ENCODE measurements around the gene DCAF11.
"Not testable (repeated sequence)": the region's sequence is repeated elsewhere in the genome, so short reads cannot be mapped to it uniquely, and the experiment has no call there.

Gene DCAF11

GRCh38 chr14:24093901-24094840, 20.4 kb upstream of the DCAF11 start, which contains the start of gene PCK2:
Gene PCK2, plus strand, starts transcription at chr14:24094311. Its CDS starts 95 bp downstream, at chr14:24094406.
- peak; percentile 88 for DNase-seq
- in situ Hi-C loops (cut with HindIII; ENCODE audit: low pct_ligation_motif_present, low pct_unique_long_range_greater_than_20kb, low sequenced_read_pairs) = no loop called here

- DNase-seq = no peak
- in situ Hi-C loops (cut with HindIII; ENCODE audit: low pct_ligation_motif_present, low pct_unique_long_range_greater_than_20kb, low sequenced_read_pairs) = no loop called here
These were observed 19.7 kb upstream of the DCAF11 start for GRCh38 chr14:24094841-24095270.

DNA sequence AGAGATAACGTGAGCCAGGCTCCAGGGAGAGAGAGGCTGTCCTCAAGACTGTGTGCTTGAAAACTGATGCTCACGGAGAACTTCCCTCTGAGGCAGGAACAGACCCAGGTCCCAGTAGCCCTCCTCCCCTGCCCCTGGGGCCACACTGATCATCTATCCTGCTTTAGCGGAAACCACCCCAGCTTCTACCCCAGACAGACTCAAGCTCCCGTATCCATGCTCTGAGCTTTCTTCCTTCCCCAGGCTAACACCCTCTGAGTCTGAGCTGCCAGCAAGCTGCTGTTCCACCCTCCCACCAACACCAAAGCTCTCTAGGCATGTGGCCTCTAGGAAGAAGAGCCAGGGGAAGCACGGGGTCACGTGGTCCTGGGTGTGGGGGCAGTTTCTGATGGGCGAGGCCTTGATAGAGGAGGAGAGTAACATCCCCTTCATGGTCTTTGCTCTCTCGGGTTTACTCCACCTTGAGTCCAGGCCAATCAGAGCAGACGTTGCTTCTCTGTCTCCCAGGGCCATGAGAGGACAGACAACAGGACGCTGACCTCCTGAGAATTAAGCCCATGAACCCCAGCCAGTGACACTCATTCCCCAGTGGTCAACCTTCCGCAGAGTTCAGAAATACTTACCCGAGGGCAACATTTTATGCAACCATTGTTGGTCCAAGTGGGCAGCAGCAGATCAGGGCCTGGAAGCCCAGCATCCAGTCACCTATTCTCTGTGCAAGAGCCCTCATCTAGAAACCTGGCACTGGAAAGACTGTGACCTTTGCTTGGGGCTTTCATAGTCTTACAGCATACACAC, 19.1 kb upstream of the DCAF11 start:
- no peak for DNase-seq
- in situ Hi-C loops (cut with HindIII; ENCODE audit: low pct_ligation_motif_present, low pct_unique_long_range_greater_than_20kb, low sequenced_read_pairs) = no loop called here

- in situ Hi-C loops (cut with HindIII; ENCODE audit: low pct_ligation_motif_present, low pct_unique_long_range_greater_than_20kb, low sequenced_read_pairs) = no loop called here
- no peak for DNase-seq
These were observed 17.9 kb upstream of the DCAF11 start for GRCh38 chr14:24096545-24097181.

DNA sequence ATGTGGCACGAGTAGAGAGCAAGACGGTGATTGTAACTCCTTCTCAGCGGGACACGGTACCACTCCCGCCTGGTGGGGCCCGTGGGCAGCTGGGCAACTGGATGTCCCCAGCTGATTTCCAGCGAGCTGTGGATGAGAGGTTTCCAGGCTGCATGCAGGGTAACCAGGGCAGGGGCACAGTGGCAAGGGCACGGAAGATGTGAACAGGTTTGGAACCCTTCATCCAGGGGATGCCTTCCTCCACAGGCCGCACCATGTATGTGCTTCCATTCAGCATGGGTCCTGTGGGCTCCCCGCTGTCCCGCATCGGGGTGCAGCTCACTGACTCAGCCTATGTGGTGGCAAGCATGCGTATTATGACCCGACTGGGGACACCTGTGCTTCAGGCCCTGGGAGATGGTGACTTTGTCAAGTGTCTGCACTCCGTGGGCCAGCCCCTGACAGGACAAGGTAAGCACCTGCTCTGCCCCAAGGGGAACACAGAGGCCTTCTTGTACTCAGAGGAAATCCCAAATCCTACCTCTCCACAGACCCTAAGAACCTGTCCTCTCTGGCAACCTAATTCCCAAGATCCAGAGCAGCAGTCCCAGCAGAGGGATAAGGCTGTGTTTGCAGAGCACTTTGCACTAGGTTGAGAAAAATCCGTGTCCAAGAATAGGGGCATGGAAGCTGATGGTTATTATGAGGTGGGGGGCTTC, 16.2 kb upstream of the DCAF11 start:
- in situ Hi-C loops (cut with HindIII; ENCODE audit: low pct_ligation_motif_present, low pct_unique_long_range_greater_than_20kb, low sequenced_read_pairs) = no loop called here
- no peak for DNase-seq

DNA sequence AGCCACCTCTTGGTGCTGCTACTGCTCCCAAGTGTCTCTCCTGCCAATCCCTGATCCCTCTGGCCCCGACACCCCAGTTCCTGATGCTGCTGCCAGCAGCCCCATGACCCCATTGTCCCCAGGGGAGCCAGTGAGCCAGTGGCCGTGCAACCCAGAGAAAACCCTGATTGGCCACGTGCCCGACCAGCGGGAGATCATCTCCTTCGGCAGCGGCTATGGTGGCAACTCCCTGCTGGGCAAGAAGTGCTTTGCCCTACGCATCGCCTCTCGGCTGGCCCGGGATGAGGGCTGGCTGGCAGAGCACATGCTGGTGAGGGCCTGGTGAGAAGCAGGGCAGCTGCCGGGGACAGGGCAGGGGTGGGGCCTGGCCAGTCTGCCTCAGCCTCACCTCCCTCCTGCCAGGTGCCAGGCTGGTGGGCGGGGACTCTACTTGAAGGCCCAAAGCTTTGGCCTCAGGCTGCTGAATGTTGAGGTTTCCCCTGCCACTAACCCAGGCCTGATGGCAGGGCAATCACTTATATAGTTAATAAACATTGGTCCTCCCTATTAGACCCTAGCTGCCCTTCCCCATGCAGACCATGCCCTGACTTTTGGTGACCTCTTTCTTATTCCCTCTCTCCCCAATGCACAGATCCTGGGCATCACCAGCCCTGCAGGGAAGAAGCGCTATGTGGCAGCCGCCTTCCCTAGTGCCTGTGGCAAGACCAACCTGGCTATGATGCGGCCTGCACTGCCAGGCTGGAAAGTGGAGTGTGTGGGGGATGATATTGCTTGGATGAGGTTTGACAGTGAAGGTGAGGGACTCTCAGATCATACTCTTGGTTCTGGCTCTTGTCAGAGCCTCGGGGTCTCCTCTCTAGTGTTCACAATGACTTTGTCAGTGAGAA, 15.4 kb upstream of the DCAF11 start:
- no peak for DNase-seq
- in situ Hi-C loops (cut with HindIII; ENCODE audit: low pct_ligation_motif_present, low pct_unique_long_range_greater_than_20kb, low sequenced_read_pairs) = no loop called here

GRCh38 chr14:24100197-24100981, 14.2 kb upstream of the DCAF11 start:
- DNase-seq = no peak
- in situ Hi-C loops (cut with HindIII; ENCODE audit: low pct_ligation_motif_present, low pct_unique_long_range_greater_than_20kb, low sequenced_read_pairs) = no loop called here

- in situ Hi-C loops (cut with HindIII; ENCODE audit: low pct_ligation_motif_present, low pct_unique_long_range_greater_than_20kb, low sequenced_read_pairs) = no loop called here
- no peak for DNase-seq
These were observed 13.5 kb upstream of the DCAF11 start for GRCh38 chr14:24100982-24101494.

- no peak for DNase-seq
- in situ Hi-C loops (cut with HindIII; ENCODE audit: low pct_ligation_motif_present, low pct_unique_long_range_greater_than_20kb, low sequenced_read_pairs) = no loop called here
These were observed 12.1 kb upstream of the DCAF11 start for GRCh38 chr14:24102357-24103048.

- in situ Hi-C loops (cut with HindIII; ENCODE audit: low pct_ligation_motif_present, low pct_unique_long_range_greater_than_20kb, low sequenced_read_pairs) = no loop called here
- DNase-seq = no peak
These were observed 11.1 kb upstream of the DCAF11 start for GRCh38 chr14:24103451-24103850.

DNA sequence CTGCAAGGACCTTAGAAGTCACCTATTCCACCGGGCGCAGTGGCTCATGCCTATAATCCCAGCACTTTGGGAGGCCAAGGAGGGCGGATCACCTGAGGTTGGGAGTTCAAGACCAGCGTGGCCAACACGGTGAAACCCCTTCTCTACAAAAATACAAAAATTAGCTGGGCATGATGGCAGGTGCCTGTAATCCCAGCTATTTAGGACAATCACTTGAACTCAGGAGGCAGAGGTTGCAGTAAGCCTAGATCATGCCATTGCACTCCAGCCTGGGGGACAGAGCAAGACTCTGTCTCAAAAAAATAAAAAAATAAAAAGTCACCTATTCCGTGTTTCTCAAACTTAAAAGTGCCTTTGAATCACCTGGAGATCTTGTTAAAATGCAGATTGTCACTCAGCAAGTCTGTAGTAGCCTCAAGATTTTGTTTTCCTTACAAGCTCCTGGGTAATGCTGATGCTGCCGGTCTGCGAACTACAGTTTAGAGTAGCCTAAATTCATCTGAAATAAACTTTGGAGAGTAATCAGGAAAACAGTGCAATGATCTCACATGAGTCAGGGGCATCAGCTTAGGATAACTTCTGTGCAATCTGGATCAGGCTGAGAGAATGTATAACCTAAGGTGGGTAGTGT, 8.9 kb upstream of the DCAF11 start:
- in situ Hi-C loops (cut with HindIII; ENCODE audit: low pct_ligation_motif_present, low pct_unique_long_range_greater_than_20kb, low sequenced_read_pairs); DNase-seq: not testable (repeated sequence)

DNA sequence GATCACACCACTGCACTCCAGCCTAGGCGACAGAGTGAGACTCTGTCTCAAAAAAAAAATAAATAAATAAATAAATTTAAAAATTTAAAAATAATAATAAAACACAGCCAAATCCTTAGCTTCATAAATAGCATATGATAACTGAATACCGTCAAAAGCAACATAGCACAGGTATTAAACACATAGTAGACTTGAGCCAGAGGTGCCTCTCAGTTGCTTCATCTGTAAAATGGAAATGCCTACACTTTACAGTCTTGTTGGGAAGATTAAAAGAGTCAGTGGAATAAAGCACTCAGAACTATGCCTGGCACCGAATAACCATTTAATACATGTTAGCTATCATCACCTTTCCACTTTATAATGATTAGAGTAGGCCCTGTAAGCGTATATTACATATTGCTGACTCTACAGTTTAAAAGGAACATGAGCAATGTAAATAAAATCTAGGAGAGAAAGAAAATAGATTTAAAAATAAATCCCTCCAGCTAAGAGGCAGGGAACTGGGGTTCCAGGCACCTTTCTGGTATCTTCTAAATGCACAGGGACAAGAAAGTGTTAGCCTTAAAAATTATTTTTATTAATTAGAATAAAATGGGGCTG, 7.8 kb upstream of the DCAF11 start:
- in situ Hi-C loops (cut with HindIII; ENCODE audit: low pct_ligation_motif_present, low pct_unique_long_range_greater_than_20kb, low sequenced_read_pairs) = no loop called here
- no peak for DNase-seq

- in situ Hi-C loops (cut with HindIII; ENCODE audit: low pct_ligation_motif_present, low pct_unique_long_range_greater_than_20kb, low sequenced_read_pairs) = no loop called here
- DNase-seq = no peak
These were observed 6.2 kb upstream of the DCAF11 start for GRCh38 chr14:24108336-24108874.

DNA sequence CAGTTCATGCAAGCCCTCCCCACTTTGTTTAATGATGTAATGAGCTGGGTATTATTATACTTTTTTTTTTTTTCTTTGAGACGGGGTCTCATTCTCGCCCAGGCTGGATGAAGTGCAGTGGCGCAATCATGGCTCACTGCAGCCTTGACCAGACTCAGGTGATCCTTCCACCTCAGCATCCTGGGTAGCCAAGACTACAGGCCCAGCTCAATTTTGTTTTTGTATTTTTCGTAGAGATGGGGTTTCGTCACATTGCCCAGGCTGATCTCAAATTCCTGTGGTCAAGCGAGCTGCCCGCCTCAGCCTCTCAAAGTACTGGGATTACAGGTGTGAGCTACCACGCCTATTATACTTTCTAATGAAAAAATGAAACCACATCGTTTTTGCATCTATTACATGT, 4.5 kb upstream of the DCAF11 start:
- DNase-seq = no peak
- in situ Hi-C loops (cut with HindIII; ENCODE audit: low pct_ligation_motif_present, low pct_unique_long_range_greater_than_20kb, low sequenced_read_pairs) = no loop called here

DNA sequence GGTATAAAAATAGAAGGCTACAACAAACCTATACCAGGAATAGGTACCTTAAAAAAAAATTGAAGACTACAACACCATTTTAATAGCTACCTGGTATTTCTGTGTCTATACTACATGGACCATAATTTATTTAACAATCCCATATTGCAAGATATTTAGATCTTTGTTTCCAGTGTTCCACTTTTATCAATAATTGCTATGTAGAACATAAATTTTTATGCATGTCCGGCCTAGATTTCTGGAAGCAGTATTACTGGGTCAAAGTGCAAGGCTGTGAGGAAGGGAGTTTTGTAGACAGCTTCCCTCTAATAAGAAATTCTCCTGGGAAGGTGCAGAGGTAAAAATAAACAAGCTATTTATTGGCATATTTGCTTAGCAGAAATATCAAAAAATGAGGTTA, 4.1 kb upstream of the DCAF11 start:
- in situ Hi-C loops (cut with HindIII; ENCODE audit: low pct_ligation_motif_present, low pct_unique_long_range_greater_than_20kb, low sequenced_read_pairs) = no loop called here
- no peak for DNase-seq
